KMS-11 (cell line): Measurements from ENCODE around the gene THAP3.

Source experiments
- H2AFZ ChIP-seq: fragments of 200-600 bp; sonication (generic); 2 replicates; pipeline ENCODE4 v1.6.1; 2016; ENCODE audit warnings: antibody characterized with exemption, mixed run types, low read depth
- H3K27ac ChIP-seq: fragments of 200-600 bp; sonication (generic); 2 replicates; pipeline ENCODE4 v1.6.1; 2016; ENCODE audit warnings: mild to moderate bottlenecking, mixed run types
- H3K27me3 ChIP-seq: fragments of 200-600 bp; sonication (generic); 2 replicates; pipeline ENCODE4 v1.6.1; 2017; ENCODE audit warnings: mild to moderate bottlenecking, low read depth, mixed run types, moderate library complexity; ENCODE audit not compliant: insufficient read depth
- H3K36me3 ChIP-seq: fragments of 200-600 bp; sonication (generic); 2 replicates; pipeline ENCODE4 v1.6.1; 2017; ENCODE audit warnings: mild to moderate bottlenecking, mixed run types; ENCODE audit not compliant: insufficient read depth
- H3K4me1 ChIP-seq: fragments of 200-600 bp; sonication (generic); 2 replicates; pipeline ENCODE4 v1.6.1; 2016; ENCODE audit warnings: mild to moderate bottlenecking, low read depth, mixed run types; ENCODE audit not compliant: poor library complexity, severe bottlenecking
- H3K4me2 ChIP-seq: fragments of 200-600 bp; sonication (generic); 2 replicates; pipeline ENCODE4 v1.7.0; 2016; ENCODE audit warnings: mild to moderate bottlenecking, mixed run types
- H3K4me3 ChIP-seq: fragments of 200-600 bp; sonication (generic); IDR thresholded peaks from 2 replicates; pipeline ENCODE4 v1.6.1; 2017; ENCODE audit warnings: low read depth, low read length, mixed read lengths; ENCODE audit not compliant: insufficient read depth
- H3K79me2 ChIP-seq: fragments of 200-600 bp; sonication (generic); 2 replicates; pipeline ENCODE4 v1.6.1; 2016; ENCODE audit warnings: low read depth, mixed run types; ENCODE audit not compliant: insufficient read depth
- H3K9ac ChIP-seq: fragments of 200-600 bp; sonication (generic); 2 replicates; pipeline ENCODE4 v1.6.1; 2016; ENCODE audit warnings: mild to moderate bottlenecking, mixed run types
- H4K20me1 ChIP-seq: fragments of 200-600 bp; sonication (generic); 2 replicates; pipeline ENCODE4 v1.6.1; 2016; ENCODE audit warnings: mild to moderate bottlenecking, mixed run types; ENCODE audit not compliant: insufficient read depth
- CTCF ChIP-seq: fragments of 200-600 bp; sonication (generic); conservative IDR thresholded peaks from 2 replicates; pipeline ENCODE4 v1.6.1; 2017; ENCODE audit warnings: low read depth, mild to moderate bottlenecking, antibody characterized with exemption, low read length, moderate library complexity, mixed read lengths

Gene THAP3

GRCh38 chr1:6586404-6586816 lies 38.3 kb upstream of the THAP3 start:
- H3K36me3 ChIP-seq: no peaks in the 10 kb centered on the region

DNA sequence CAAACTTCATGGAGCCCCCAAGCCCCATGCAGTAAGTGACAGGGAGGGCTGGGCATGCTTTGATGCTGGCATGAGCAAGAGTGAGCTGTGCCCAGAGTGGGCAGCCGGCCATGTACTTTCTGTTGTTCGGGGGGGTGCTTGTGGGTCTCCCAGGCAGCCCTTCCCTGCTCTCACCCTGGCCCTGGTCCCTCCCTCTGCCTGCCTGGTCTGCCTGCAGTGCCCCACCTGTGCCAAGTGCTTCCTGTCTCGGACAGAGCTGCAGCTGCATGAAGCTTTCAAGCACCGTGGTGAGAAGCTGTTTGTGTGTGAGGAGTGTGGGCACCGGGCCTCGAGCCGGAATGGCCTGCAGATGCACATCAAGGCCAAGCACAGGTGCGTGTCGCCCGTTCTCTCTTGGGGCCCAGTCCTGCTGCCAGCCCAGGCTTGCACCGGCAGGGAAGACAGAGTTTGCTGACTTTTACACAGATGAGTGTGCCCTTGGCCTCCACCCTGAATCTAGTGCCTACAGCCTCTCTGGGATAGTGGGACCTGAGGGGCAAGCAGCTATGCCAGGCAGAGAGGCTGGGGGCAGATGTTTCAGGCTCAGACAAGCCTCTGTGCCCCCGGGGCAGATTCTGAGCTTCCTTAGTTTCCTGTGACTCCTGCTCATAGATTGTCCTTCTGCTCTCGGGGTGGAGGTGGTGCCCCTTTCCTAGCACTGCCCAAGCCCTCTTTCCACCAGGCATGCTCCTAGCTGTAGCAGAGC lies 37.2 kb upstream of the THAP3 start:
- no peak overlapping the region for H3K4me3 ChIP-seq
- no peak overlapping the region for H2AFZ ChIP-seq
- peaks cover 12% of the 10 kb centered on the region for H3K4me1 ChIP-seq
- H3K4me2 ChIP-seq: no peak overlapping the region
- no peak overlapping the region for H3K9ac ChIP-seq
- peak overlapping the region; percentile 7; the same call in 1 of the 2 replicates for H3K27ac ChIP-seq
- TF ChIP-seq CTCF: no peak
- H3K36me3 ChIP-seq: no peaks in the 10 kb centered on the region
- no peaks in the 10 kb centered on the region for H4K20me1 ChIP-seq
- no peaks in the 10 kb centered on the region for H3K27me3 ChIP-seq
- no peaks in the 10 kb centered on the region; the same call in 1 of the 2 replicates for H3K79me2 ChIP-seq

More at GRCh38 chr1:6586404-6586816, 38.3 kb upstream of the THAP3 start:
- Histone ChIP-seq H3K4me2 (no peak overlapping the region), H3K79me2 (no peaks in the 10 kb centered on the region; the same call in 1 of the 2 replicates), H3K27me3 (no peaks in the 10 kb centered on the region), H2AFZ (no peak overlapping the region), H3K27ac (no peak overlapping the region), H4K20me1 (no peaks in the 10 kb centered on the region), H3K9ac (no peak overlapping the region), H3K4me1 (peaks cover 22% of the 10 kb centered on the region), H3K4me3 (no peak overlapping the region)
- no peak for TF ChIP-seq CTCF

GRCh38 chr1:6588128-6588892 lies 36.4 kb upstream of the THAP3 start:
- Histone ChIP-seq H3K9ac (no peak overlapping the region), H3K4me3 (no peak overlapping the region), H3K27ac (no peak overlapping the region), H3K27me3 (no peaks in the 10 kb centered on the region), H4K20me1 (no peaks in the 10 kb centered on the region), H3K4me1 (peaks cover 5% of the 10 kb centered on the region), H3K79me2 (no peaks in the 10 kb centered on the region), H3K4me2 (no peak overlapping the region), H3K36me3 (no peaks in the 10 kb centered on the region), H2AFZ (no peak overlapping the region)
- no peak for TF ChIP-seq CTCF

DNA sequence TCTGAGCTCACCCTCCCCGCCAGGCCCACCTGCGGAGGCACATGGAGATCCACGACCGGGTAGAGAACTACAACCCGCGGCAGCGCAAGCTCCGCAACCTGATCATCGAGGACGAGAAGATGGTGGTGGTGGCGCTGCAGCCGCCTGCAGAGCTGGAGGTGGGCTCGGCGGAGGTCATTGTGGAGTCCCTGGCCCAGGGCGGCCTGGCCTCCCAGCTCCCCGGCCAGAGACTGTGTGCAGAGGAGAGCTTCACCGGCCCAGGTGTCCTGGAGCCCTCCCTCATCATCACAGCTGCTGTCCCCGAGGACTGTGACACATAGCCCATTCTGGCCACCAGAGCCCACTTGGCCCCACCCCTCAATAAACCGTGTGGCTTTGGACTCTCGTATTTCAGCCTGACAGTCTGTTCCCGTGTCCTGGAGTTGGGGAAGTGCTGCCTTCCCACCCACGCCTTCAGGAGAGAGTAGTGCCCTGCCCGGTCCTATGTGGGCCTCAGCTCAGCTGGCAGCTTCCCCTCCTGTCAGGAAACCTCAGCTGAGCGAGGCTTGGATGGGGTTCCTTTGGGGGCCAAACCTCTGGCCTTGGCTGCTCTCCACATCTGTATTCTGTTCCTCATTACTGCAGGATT lies 35.7 kb upstream of the THAP3 start:
- no peak overlapping the region for H3K27ac ChIP-seq
- no peaks in the 10 kb centered on the region for H3K27me3 ChIP-seq
- no peak overlapping the region for H3K9ac ChIP-seq
- H2AFZ ChIP-seq: no peak overlapping the region
- H3K4me3 ChIP-seq: no peak overlapping the region
- peaks cover 2% of the 10 kb centered on the region for H3K4me1 ChIP-seq
- no peak for TF ChIP-seq CTCF
- no peaks in the 10 kb centered on the region for H4K20me1 ChIP-seq
- H3K79me2 ChIP-seq: no peaks in the 10 kb centered on the region
- H3K4me2 ChIP-seq: no peak overlapping the region
- H3K36me3 ChIP-seq: no peaks in the 10 kb centered on the region
